Panc1 (cell line): Measurements from ENCODE around the gene MYO5B. TPM values are rescaled to one million over a fixed set of nuclear protein-coding genes. Genes with fewer than 3 reads are reported as not detected.

ENCODE experiments used
- ATAC-seq: fragments of 200-7000 bp; cut with Tn5 transposase; 2 replicates; pipeline ENCODE4 v1.9.1; 2020; ENCODE audit warnings: mild to moderate bottlenecking, moderate library complexity
- BruUV-seq: library from RNA; stranded (reverse); fragments of 400-500 nt; replicated peaks from 2 replicates; lab custom pipeline; 2021; lab: Mats Ljungman, UMichigan
- CTCF ChIA-PET: fragments of 300-600 bp; sonication (Branson Sonifier 250); formaldehyde crosslinking; loops from one replicate; lab custom pipeline; 2022; ENCODE audit warnings: antibody characterized with exemption; lab: Charles Lee
- POLR2A ChIA-PET: fragments of 300-600 bp; sonication (Branson Sonifier 250); formaldehyde crosslinking; loops from one replicate; lab custom pipeline; 2022; ENCODE audit warnings: antibody characterized with exemption; lab: Charles Lee
- DNase-seq: peaks from one replicate; pipeline ENCODE4 v3.0.0-alpha.2; 2010; ENCODE audit warnings: low read depth, low spot score
- H3K27ac ChIP-seq: 2 replicates; pipeline ENCODE4 v1.5.1; 2011; ENCODE audit warnings: mild to moderate bottlenecking, low read length, inconsistent platforms
- H3K27me3 ChIP-seq: fragments of 200-500 bp; sonication (Bioruptor generic); 2 replicates; pipeline ENCODE4 v1.6.0; 2014; ENCODE audit warnings: low read length, inconsistent platforms; ENCODE audit not compliant: control insufficient read depth, insufficient read depth
- H3K36me3 ChIP-seq: fragments of 200-500 bp; sonication (Bioruptor generic); 2 replicates; pipeline ENCODE4 v1.5.1; 2014; ENCODE audit warnings: inconsistent platforms, mild to moderate bottlenecking, low read length, moderate library complexity; ENCODE audit not compliant: control insufficient read depth, insufficient read depth
- H3K4me1 ChIP-seq: 2 replicates; pipeline ENCODE4 v1.5.1; 2011; ENCODE audit warnings: inconsistent platforms, mild to moderate bottlenecking, low read length, moderate library complexity; ENCODE audit not compliant: control insufficient read depth, insufficient read depth
- H3K4me3 ChIP-seq, 2 experiments: 2 replicates each; pipeline ENCODE4 v1.5.1; 2011 to 2012; ENCODE audit warnings: low read depth in 2 of 2, low read length in 2 of 2, mild to moderate bottlenecking in 2 of 2, inconsistent platforms in 1 of 2, moderate library complexity in 1 of 2
- H3K9me3 ChIP-seq: fragments of 200-500 bp; sonication (Bioruptor generic); 2 replicates; pipeline ENCODE4 v1.5.1; 2014; ENCODE audit warnings: low read depth, mild to moderate bottlenecking, inconsistent platforms, low read length, moderate library complexity; ENCODE audit not compliant: control insufficient read depth, insufficient read depth
- POLR2AphosphoS5 ChIP-seq: IDR thresholded peaks from 2 replicates; pipeline ENCODE4 v1.6.1; 2012; ENCODE audit warnings: mild to moderate bottlenecking, low read depth, low read length, moderate library complexity
- SIN3A ChIP-seq: IDR thresholded peaks from 2 replicates; pipeline ENCODE4 v1.6.1; 2012; ENCODE audit warnings: low read depth, mild to moderate bottlenecking, low read length, moderate library complexity, borderline replicate concordance; ENCODE audit not compliant: insufficient read depth
- TCF7L2 ChIP-seq: IDR thresholded peaks from 2 replicates; pipeline ENCODE4 v1.6.1; 2011; ENCODE audit warnings: mild to moderate bottlenecking, low read depth, low read length, inconsistent platforms
- in situ Hi-C: cut with HindIII; loops from 2 replicates; pipeline ENCODE4 v1.10.0; 2016; ENCODE audit warnings: low sequenced_read_pairs, low pct_unique_long_range_greater_than_20kb
- intact Hi-C: fragments of 100-400 bp; cut with micrococcal nuclease; formaldehyde crosslinking; loops from one replicate; pipeline ENCODE4 v1.10.0; 2022; ENCODE audit not compliant: unreplicated experiment
- total RNA-seq: library from RNA; stranded (reverse); gene quantifications from one replicate; pipeline ENCODE4 v1.2.1, GENCODE V29; 2021; ENCODE audit not compliant: unreplicated experiment
- TF ChIP-seq, protein P1 (sequence below): fragments of 450-650 bp; IDR thresholded peaks from 2 replicates; pipeline ENCODE4 v1.5.1; 2017; ENCODE audit warnings: mild to moderate bottlenecking
- TF ChIP-seq, protein P2 (sequence below), 2 experiments: IDR thresholded peaks; 2 replicates each; pipeline ENCODE4 v1.6.1; 2011 to 2012; ENCODE audit warnings: low read depth in 2 of 2, control low read depth in 1 of 2, low read length in 1 of 2, mild to moderate bottlenecking in 1 of 2, moderate library complexity in 1 of 2; ENCODE audit not compliant: insufficient read depth in 1 of 2

MYO5B gene
- total RNA-seq, 1 experiment from 2014 or later: 0.31 TPM

DNA sequence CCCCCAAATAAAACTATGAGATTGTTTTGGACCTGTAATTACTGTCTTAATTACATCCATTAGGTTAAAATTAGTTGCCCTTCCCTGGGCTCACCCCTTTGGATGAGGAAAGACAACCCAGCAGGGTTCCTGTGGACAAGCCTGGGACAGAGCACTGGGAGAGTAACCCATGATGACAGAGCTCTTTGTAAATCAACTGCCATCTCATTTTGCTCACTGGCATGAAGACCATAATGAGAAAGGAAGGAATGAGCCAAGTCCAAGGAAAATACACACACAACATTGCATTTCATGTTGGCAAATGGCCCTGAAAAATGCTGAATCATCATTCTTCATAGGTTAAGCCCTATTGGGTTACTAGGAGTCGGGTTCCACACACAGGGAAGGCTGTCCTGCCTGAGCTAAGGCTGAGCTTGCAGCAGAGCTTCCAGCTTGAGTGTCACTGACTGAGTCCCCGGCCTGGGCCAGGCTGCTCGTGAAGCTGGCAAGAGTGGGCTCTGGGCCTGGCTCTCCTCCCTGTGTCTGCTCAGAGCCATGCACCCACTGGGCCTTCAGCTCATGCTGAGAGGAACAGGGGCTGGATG lies 287.5 kb downstream of the MYO5B start:
- Histone ChIP-seq H3K36me3 (no peaks in the 10 kb centered on the region), H3K27me3 (no peaks in the 10 kb centered on the region), H3K9me3 (no peaks in the 10 kb centered on the region), H3K4me1 (no peaks in the 10 kb centered on the region), H3K27ac (no peak overlapping the region), H3K4me3 (no peak overlapping the region)
- ATAC-seq (no peak), DNase-seq (no peak)
- intact Hi-C loops: no loop called here
- in situ Hi-C loops: no loop called here
- CTCF ChIA-PET: no interaction called here
- POLR2A ChIA-PET: no interaction called here
- TF ChIP-seq, protein P1, sequence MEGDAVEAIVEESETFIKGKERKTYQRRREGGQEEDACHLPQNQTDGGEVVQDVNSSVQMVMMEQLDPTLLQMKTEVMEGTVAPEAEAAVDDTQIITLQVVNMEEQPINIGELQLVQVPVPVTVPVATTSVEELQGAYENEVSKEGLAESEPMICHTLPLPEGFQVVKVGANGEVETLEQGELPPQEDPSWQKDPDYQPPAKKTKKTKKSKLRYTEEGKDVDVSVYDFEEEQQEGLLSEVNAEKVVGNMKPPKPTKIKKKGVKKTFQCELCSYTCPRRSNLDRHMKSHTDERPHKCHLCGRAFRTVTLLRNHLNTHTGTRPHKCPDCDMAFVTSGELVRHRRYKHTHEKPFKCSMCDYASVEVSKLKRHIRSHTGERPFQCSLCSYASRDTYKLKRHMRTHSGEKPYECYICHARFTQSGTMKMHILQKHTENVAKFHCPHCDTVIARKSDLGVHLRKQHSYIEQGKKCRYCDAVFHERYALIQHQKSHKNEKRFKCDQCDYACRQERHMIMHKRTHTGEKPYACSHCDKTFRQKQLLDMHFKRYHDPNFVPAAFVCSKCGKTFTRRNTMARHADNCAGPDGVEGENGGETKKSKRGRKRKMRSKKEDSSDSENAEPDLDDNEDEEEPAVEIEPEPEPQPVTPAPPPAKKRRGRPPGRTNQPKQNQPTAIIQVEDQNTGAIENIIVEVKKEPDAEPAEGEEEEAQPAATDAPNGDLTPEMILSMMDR: no peak
- TF ChIP-seq TCF7L2 (no peak), POLR2AphosphoS5 (no peak), SIN3A (no peak)
- TF ChIP-seq, protein P2, sequence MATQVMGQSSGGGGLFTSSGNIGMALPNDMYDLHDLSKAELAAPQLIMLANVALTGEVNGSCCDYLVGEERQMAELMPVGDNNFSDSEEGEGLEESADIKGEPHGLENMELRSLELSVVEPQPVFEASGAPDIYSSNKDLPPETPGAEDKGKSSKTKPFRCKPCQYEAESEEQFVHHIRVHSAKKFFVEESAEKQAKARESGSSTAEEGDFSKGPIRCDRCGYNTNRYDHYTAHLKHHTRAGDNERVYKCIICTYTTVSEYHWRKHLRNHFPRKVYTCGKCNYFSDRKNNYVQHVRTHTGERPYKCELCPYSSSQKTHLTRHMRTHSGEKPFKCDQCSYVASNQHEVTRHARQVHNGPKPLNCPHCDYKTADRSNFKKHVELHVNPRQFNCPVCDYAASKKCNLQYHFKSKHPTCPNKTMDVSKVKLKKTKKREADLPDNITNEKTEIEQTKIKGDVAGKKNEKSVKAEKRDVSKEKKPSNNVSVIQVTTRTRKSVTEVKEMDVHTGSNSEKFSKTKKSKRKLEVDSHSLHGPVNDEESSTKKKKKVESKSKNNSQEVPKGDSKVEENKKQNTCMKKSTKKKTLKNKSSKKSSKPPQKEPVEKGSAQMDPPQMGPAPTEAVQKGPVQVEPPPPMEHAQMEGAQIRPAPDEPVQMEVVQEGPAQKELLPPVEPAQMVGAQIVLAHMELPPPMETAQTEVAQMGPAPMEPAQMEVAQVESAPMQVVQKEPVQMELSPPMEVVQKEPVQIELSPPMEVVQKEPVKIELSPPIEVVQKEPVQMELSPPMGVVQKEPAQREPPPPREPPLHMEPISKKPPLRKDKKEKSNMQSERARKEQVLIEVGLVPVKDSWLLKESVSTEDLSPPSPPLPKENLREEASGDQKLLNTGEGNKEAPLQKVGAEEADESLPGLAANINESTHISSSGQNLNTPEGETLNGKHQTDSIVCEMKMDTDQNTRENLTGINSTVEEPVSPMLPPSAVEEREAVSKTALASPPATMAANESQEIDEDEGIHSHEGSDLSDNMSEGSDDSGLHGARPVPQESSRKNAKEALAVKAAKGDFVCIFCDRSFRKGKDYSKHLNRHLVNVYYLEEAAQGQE (IDR thresholded peaks at IDR 0.05; ENCODE audit: insufficient read depth in 1 of 2, low read depth in 2 of 2, low read length in 1 of 2): no peak
- BruUV-seq: no TSS peak

DNA sequence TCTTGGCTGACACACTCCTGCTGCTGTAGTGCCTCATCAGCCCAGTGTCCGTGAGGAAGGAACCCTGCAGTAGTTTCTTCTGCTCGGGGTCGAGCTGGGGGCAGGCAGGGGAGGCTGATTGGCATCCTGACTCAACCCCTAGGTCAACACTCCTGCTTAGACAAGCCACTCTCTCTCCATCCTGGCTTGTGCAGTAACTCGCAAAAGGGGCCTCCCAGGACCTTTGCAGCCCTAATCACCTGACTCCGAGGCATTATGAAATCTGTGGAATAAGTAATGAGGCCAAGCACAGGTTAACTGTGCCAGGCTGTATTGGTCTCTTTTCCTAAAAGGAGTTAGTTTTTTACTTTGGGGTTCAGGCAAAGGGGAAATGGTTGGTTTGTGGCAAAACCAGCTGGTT lies 289.2 kb downstream of the MYO5B start:
- ChIA-PET POLR2A (no interaction called here), CTCF (no interaction called here)
- Histone ChIP-seq H3K27ac (no peak overlapping the region), H3K9me3 (no peaks in the 10 kb centered on the region), H3K27me3 (no peaks in the 10 kb centered on the region), H3K4me3 (no peak overlapping the region), H3K4me1 (no peaks in the 10 kb centered on the region), H3K36me3 (no peaks in the 10 kb centered on the region)
- no peak for ATAC-seq
- intact Hi-C loops (no loop called here), in situ Hi-C loops (no loop called here)
- BruUV-seq: no TSS peak
- DNase-seq: no peak
- no peak for TF ChIP-seq TCF7L2
- TF ChIP-seq POLR2AphosphoS5: no peak
- TF ChIP-seq, protein P2 (IDR thresholded peaks at IDR 0.05; ENCODE audit: insufficient read depth in 1 of 2, low read depth in 2 of 2, low read length in 1 of 2): no peak
